Measurements from ENCODE around the gene GSG1L.

GSG1L gene

DNA sequence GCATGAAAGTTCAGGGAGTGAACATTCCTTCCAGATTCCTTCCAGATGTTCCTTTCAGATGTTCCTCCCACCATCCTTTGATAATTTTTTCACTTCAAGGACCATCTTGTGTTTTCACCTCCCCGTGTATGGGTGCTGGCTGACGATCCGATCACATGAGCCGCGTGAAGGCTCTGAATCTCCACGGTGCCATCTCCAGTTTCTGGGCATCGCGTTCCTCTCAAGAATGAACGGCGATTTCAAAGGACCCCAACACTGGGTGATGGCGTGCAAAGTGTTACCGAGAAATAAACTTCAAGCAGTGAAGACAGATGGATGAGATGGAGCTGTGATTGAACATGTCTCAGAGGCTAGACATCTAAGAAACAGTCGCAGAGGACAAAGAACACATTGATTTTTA lies 245.3 kb downstream of the GSG1L start:
- no peak for DNase-seq (ENCODE audit: low read depth)

- no peak for DNase-seq (ENCODE audit: low read depth)
These were observed 246.5 kb downstream of the GSG1L start for GRCh38 chr16:27817038-27817437.

DNA sequence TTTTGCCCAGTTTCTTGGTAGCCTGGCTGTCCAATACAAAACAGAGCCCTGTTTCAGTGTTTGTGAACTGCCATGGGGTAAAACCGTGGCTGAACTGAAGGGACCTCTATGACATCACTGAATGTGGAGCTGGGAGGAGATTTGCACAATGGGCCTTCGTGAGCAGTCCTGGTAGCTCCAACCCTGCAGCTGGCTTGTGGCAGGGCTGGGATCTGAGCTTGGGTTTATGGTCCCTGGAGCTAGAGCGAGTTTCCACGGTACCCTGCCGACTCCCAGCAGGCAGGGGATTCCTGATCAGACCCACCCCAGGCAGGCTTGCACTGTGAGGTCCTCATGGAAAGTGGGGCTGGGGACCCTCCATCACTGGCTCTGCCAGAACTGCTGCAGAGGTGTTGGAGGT lies 247.0 kb downstream of the GSG1L start:
- no peak for DNase-seq (ENCODE audit: low read depth)

DNA sequence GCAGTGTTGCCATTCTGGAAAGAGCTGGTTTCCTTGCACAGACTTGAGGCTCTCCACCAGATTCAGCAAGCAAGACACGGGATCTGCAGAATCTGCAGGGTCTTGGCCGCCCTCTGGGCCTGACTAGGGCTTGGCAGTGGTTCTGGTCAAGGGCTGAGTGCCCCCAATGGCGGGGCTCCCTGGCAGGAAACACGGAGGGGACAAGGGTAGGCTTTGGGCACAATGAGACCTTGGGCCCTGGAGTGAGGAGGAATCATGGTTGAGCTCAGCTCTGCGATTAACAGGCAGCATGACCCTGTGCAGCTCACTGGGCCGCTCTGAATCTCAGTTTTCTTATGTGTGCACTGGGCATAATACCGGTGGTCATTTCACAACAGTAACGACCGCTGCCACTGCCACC lies 249.9 kb downstream of the GSG1L start:
- no peak for DNase-seq (ENCODE audit: low read depth)

GRCh38 chr16:27811881-27812280 lies 251.6 kb downstream of the GSG1L start:
- DNase-seq (ENCODE audit: low read depth), result no peak

GRCh38 chr16:27806986-27807385 lies 256.5 kb downstream of the GSG1L start:
- no peak for DNase-seq (ENCODE audit: low read depth)

DNA sequence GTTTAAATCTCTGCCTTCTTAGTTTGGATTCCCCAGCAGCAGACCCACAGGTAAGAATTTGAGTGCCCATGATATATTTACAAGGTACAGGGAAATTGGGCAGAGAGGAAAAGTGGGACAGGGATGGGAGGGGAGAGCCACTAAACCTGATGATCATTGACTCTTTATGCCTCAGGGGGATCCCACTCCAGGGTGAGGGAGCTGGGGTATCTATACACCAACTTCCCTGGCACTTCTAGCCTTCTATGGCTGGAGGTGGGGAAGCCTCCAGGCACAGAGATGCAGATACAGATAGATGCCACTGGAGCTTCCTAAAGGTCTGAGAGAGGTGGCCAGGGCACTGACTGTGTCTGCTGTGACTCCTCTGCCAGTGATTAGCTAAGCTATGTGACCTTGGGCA lies 257.1 kb downstream of the GSG1L start:
- DNase-seq (ENCODE audit: low read depth), result no peak

GRCh38 chr16:27805828-27806351 lies 257.6 kb downstream of the GSG1L start:
- DNase-seq (ENCODE audit: low read depth), result no peak

DNA sequence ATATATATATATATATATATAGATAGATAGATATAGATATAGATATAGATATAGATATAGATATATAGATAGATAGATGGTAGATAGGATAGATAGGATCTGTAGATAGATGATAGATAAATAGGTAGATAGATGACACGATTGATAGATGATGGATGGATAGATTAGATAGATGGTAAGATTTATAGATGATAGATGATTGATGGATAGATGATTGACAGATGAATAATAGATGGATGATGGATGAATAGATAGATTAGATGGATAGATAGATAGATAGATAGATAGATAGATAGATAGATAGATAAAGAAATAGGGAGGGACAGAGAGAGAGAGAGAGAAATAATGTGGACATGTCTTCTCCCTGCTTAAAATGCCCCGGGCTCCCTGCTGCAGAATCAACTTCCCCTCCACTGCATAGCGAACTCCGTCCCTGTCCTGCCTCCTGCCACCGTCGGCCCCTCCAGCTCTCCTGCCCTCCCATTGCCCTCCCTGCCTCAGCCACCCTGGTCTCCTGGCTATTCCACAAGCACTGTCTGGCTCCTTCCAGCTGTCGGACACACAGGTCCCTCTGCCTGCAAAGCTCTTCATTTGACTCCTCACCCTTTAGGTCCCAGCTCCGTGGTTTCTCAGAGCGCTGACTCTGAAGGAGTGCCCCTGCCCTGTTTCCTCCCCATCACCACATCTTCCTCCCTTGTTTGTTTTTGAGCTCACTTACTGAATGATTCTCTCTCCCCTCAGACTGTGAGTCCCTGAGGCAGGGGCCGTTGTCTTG lies 259.6 kb downstream of the GSG1L start:
- no peak for DNase-seq (ENCODE audit: low read depth)

- no peak for DNase-seq (ENCODE audit: low read depth)
These were observed 260.7 kb downstream of the GSG1L start for GRCh38 chr16:27802664-27803439.

DNA sequence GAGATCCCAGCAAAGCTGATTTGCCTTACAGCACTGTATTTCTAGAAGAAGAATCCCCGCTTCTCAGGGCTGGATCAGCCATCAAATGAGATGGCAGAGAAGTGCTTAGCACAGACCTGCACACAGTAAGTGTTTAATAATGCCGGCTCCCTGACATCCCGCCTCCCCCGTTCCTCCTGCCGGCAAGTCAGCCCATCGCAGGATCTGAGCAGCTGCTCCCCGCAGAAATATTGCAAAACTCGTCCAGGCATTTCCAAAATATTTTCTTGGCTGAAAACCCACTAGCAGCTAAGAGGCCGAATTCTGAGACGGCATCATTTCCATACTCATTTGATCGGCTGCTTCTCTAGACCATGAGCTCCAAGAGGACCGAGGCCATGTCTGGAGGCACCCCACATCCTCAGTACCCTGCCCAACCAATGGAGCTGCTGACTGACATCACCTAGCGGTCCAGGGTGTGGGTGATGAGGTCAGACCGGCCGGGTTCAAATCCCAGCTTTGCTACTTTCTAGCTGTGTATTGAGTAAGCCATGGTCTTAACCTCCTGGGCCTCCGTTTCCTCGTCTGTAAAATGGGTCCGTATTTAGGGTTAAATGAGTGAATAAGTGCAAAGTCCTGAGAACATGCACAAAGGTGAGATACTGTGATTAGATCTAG lies 262.1 kb downstream of the GSG1L start:
- DNase-seq (ENCODE audit: low read depth), result no peak

DNA sequence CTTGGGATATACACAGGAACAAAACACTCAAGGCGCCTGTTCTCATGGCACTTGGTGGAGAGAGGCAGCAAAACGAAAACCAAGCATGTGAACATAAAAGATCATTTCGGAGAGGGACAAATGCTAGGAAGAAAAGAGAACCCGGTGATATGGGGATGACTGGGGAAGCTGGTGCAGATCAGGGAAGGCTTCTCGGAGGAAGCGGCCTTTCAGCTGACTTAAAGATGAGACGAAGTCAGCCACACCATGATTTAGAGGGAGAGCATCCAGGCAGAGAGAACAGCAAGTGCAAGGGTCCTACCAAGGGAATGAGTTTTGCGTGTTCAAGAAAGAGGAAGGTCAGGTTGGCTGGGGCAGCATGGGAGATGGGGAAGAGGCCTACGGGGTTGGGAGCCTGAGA lies 262.7 kb downstream of the GSG1L start:
- no peak for DNase-seq (ENCODE audit: low read depth)

DNA sequence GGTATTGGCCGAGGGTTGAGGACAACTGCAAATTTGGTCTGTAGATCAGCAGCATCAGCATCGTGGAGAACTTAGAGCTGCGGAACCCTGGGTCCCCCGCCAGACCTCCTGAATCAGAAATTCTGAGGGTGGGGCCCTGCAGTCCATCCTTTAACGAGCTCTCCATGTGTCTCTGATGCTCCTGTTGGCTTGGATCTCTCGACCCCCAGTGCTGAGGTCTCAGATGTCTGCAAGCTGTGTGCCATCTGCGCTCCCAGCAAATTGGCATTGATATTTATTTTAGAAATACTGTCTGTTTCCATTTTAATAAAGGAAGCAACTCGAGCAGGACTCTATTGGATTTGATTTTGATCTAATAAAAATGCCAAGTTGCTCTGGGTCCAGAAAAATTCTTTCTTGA lies 263.6 kb downstream of the GSG1L start:
- DNase-seq (ENCODE audit: low read depth), result no peak

- DNase-seq (ENCODE audit: low read depth), result no peak
These were observed 265.3 kb downstream of the GSG1L start for GRCh38 chr16:27798241-27798640.

DNA sequence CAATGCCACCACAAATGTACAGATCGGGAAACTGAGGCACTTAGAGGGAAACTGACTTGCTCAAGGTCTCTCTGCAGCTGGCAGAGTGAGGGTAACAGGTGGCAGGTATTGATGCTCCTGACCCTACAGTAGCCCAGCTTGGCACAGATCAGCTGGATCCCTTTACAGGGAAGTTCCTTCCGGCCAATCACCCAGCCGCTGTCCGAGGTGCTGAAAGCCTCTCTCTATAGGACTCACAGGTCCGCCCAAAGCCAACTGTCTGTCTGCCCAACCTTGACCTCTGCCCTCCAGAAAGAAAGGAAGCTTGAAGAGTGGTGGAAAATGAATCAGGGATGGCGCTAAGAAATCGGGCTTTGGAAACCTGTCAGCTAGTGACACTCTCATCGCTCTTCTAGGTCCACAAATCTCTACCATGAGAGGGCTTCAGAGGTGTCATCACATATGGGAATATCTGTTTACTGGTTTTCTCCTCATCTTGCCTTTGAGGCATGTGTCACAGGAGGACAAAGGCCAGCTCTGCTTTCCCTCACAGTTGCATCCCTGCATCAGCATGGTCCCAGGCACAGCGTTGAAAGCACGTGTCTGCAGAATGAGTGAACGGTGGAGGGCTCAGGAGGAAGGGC lies 267.4 kb downstream of the GSG1L start:
- DNase-seq (ENCODE audit: low read depth), result no peak

DNA sequence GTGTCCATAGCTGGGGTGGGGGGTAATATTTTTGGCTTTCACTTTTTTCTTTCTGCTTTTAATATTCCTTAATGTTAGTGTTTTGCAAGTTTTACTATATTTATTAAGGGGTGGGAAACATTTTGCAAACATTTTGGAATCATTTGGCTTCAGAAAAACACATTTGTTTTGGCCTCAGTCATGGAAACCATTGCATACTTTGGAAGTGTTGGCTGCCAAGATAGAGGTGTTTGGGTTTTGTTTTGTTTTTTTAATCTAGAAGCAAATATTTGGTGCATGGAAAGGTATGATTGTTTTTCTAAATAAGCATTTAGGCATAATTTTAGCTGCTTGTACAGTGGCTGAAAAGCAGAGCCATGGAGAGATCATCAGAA lies 270.3 kb downstream of the GSG1L start:
- no peak for DNase-seq (ENCODE audit: low read depth)

GRCh38 chr16:27792486-27793248 lies 270.8 kb downstream of the GSG1L start:
- DNase-seq (ENCODE audit: low read depth), result no peak

DNA sequence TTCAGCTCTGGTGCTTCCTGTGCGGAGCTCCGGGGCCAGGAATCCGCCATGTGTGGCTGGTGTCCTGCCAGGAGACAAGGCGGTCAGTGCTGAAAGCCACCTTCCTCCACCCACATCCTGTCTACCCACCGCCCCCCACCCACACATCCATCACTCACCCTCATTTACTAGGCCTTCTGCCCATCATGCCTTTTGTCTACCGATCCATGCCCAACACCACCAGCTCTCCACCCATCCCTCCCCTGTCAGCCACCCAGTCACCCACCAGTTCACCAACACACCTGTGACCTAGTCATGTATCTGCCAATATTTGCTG lies 272.2 kb downstream of the GSG1L start:
- DNase-seq (ENCODE audit: low read depth), result no peak

- no peak for DNase-seq (ENCODE audit: low read depth)
These were observed 272.7 kb downstream of the GSG1L start for GRCh38 chr16:27790546-27791403.

- no peak for DNase-seq (ENCODE audit: low read depth)
These were observed 273.8 kb downstream of the GSG1L start for GRCh38 chr16:27789595-27790241.
